MV-4-11 (cell line): ENCODE data around the gene SDK2.

Experiments
- DNase-seq: peaks from one replicate; lab custom pipeline; 2025; lab: John Stamatoyannopoulos, UW

The SDK2 gene

DNA sequence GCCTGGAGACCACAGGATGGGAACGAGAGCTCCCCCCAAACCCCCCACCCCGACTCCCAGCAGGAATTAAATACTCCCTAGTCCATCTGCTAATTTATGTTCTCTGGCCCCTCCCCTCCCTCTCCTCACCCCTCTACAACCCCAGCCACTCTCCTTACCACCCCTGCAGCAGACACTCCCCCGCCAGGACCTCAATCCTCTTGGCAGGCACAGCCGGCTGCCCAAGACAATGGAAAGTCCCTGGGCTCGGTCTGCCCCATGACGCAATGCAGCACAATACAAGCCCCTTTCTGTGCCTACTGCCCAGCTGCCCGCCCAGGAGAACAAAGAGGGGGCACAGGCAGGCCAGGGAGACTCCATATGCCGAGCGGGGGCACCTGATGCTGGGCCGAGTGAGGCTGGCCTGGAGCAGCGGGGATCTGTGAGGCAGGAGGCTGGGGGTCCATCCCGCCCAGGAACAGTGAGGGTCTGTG is 302.2 kb downstream of the SDK2 start:
- peak; percentile 12 for DNase-seq

DNA sequence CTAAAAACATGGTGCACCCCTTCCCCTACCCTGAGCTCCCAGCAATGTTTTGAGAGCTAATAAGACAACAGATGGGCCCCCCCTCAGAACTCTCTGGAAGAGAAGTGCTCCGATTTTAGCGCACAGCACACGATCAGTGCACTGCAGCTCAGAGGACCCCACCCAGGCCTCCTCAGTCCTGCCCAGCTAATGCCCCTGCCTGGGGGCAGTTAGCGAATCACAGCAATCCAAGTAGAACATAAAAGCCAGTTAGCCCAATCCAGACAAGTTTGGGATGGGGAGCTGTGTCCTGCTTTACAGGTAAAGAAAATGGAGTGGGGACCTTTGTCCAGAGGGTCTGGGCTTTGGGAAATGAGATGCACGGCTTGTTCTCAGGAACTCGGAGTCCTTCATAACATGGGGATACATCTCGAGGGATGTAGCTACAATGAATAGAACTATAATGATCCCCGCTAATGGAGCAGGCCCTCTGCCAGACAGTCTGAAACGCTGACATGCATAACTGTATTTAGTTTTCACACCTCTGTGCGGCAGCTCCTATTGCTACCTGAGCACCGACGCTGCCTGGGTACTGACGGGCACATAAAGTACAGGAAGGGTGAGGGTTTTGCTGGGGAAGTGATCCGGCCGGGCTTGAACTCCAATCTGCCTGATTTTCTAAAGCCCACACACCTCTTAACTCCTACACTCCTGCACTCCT is 302.7 kb downstream of the SDK2 start:
- no peak for DNase-seq

- peak; percentile 91 for DNase-seq
Measured at GRCh38 chr17:73340093-73340596, 304.1 kb downstream of the SDK2 start.

DNA sequence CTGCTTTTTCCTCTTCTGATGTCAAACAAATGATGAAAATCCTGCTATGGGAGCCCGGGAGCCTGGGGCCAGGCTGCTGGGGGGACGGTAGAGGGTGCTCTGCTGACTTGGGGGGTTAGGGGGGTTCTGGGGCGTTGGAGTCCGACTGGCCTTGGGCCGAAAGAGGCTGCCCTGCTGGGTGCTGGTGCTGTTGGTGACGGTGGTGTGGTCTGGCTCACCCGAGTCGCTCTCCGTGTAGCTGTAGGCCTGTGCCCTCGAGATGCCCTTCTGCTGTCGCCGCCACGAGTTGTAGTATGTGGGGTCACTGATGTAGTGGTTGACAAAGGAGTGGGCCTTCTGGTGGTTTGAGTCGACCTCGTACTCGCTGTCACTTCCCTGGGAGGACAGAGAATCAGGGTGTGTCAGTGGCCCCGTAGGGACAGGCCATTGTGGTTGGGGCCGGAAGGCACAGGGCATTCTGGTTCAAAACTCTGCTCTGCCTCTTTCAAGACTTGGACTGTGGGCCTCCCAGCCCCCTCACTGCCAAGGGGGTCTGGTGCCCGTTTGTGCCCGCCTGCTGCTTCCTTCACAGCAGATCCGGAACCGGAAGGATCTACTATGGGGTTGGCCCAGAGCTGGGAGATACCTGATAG is 305.6 kb downstream of the SDK2 start:
- DNase-seq: no peak

DNA sequence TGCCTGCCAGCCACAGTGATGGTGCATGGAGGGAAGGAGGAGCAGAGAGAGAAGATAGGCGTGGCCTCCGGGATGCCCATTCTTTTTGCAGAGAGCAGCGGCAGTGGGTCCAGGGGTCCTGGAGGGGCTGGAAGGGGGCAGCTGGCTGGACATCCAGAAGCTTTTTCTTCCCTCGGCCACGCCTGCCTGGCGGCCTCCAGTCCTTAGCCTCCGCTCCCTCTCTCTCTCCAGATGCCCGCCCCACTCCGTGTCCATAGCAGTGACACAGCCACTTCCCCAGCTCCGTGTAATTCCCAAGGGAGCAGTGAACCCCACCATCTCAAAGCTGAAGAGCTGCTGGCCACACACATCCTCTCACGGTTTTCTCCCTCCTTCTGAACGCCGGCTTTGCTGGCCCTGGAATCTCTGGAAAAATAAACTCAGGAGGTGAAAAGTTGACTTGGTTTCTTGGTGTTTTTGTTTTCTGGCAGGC is 306.2 kb downstream of the SDK2 start:
- DNase-seq: no peak

DNA sequence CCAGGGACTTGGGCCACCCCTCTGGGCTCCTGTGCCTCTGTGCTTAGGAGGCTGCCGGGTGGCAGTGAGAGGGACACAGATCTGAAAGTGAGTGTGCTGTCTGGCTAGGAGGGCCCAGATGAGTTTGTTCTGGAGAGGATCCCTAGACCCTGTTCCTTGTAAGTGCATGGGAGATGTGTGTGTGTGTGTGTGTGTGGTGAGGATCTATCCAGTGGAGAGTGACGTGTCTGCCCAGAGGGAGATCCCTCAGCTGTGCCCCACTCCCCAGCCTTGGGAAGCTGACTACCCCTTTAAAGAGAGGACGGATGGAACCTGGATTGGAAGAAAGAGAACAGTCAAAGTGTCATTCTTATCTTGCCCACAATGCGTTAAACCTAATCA is 306.9 kb downstream of the SDK2 start:
- no peak for DNase-seq

GRCh38 chr17:73336408-73337329 is 307.6 kb downstream of the SDK2 start:
- no peak for DNase-seq

GRCh38 chr17:73335591-73336407 is 308.4 kb downstream of the SDK2 start:
- no peak for DNase-seq

DNA sequence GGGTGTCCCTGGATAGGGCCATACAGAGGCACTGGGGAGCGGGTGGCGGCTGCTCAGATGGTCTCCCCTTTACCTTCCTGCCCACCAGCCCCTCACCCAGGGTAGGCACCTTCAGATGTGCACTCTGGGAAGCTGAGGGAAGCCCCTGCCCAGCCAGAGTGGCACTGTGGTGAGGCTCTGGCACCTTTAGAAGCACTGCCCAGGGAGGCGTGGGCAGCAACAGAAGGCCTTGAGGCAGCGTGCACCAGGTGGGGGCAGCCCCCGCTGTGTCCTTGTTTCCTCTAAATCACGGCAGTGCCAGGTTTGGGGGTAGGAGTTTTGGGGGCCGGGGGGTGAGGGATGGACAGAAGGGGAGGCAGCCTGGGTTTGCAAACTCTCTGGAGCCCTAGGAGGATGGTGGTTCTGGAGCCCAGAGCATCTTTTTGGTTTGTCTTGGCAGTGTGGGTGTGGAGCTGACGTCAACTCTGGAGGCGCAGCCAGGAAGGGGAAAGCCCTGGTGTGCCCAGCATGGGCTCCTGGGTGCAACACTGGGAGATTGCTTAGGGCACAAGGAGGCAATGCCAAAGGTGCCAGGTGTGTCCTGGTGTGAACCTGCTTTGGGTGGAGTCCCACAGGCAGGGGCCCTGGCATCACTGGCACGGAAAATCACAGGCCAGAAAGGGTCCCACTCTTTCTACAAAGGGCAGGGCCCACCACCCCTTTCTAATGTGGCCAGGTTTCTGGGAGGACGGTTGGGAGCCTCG is 309.3 kb downstream of the SDK2 start:
- no peak for DNase-seq

- peak; percentile 84 for DNase-seq
Measured at GRCh38 chr17:73333445-73333844, 310.8 kb downstream of the SDK2 start.

DNA sequence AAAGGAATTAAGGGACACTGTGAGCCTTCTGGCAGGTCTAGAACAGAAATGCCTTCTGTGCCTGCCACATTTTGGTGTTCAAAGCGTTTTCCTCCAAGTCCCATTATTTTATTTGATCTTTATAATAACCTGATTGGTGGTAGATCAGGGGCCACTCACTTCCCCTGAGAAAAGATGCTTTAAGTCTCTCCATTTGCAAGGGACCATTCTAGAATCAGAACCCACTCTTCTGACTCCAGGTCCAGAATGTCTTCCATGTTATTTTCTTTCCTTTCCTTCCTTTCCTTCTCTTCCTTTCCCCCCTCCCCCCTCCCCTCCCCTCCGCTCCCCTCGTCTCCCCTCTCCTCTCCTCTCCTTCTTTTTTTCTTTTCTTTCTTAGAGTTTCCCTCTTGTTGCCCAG is 313.2 kb downstream of the SDK2 start:
- no peak for DNase-seq

- no peak for DNase-seq
Measured at GRCh38 chr17:73327676-73328075, 316.6 kb downstream of the SDK2 start.

- peak; percentile 43 for DNase-seq
Measured at GRCh38 chr17:73325527-73325842, 318.8 kb downstream of the SDK2 start.

DNA sequence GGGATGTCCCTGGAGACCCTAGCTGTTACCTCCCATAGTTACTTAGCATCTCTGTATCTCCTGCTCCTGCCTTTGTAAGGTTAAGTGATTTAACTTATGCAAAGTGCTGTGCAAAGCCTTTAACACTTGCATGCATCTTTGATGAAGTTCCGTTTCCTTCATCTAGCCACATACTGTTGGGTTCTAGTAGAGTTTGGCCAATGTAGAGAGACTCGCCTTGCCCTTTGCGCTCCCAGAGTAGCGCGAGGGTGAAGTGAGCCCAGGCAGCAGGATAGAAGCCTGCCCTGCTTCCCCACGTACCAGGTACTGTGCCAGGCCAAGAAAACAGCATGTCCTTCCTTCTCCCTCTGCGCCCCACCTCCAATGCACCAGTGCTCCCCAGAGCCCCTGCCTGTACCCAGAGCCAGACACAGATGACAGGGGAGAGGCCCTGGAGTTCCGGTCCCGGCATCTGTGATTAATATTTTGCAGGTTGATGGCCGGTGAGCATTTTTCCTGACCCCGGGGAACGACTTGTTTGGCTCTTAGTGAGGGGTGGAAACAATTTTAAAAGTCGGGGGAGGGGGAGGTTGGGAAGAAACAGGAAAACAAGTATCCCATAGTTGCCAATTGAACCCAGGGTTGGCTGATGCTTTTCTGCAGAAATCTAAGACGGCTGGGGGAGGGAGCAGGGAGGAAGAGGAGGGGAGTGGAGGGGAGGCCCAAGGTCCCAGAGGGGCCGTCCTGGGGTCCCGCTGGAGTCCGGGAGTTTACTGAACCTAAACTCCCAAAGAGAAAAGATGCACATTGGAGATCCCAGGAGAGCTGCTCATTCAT is 319.3 kb downstream of the SDK2 start:
- DNase-seq: no peak

- DNase-seq: no peak
Measured at GRCh38 chr17:73324160-73324475, 320.1 kb downstream of the SDK2 start.

- no peak for DNase-seq
Measured at GRCh38 chr17:73323409-73324159, 320.7 kb downstream of the SDK2 start.

GRCh38 chr17:73320601-73321264 is 323.5 kb downstream of the SDK2 start:
- no peak for DNase-seq

DNA sequence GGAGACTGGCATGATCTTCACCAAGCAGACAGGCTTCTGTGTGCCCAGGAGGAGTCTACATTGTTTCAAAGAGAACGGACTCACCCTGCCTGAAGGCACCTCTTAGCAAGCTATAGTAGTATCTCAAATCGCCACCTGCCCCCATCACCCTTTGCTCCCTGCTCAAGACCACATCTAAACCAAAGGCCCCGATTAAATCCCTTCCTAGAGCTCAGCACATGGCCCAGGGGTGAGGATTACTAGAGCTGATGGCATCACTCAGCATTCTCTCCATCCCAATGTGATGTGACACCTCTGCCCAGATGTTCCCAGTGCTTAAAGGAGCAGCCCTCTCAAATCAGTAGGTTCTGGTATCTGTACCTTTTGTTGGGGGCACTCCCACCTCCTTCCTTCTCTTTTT is 324.5 kb downstream of the SDK2 start:
- DNase-seq: no peak

GRCh38 chr17:73318836-73319235 is 325.4 kb downstream of the SDK2 start:
- DNase-seq: no peak
